HG03575 (cell line): ENCODE measurements around the gene SOCS1.

Experiments
- ATAC-seq: cut with Tn5 transposase; IDR thresholded peaks from one replicate; pipeline ENCODE4 v1.9.1; 2021; ENCODE audit not compliant: unreplicated experiment, insufficient number of reproducible peaks, low FRiP score; ENCODE audit errors: extremely low read depth

Gene SOCS1

GRCh38 chr16:11212798-11213196, 43.2 kb downstream of the SOCS1 start:
- ATAC-seq: no peak

DNA sequence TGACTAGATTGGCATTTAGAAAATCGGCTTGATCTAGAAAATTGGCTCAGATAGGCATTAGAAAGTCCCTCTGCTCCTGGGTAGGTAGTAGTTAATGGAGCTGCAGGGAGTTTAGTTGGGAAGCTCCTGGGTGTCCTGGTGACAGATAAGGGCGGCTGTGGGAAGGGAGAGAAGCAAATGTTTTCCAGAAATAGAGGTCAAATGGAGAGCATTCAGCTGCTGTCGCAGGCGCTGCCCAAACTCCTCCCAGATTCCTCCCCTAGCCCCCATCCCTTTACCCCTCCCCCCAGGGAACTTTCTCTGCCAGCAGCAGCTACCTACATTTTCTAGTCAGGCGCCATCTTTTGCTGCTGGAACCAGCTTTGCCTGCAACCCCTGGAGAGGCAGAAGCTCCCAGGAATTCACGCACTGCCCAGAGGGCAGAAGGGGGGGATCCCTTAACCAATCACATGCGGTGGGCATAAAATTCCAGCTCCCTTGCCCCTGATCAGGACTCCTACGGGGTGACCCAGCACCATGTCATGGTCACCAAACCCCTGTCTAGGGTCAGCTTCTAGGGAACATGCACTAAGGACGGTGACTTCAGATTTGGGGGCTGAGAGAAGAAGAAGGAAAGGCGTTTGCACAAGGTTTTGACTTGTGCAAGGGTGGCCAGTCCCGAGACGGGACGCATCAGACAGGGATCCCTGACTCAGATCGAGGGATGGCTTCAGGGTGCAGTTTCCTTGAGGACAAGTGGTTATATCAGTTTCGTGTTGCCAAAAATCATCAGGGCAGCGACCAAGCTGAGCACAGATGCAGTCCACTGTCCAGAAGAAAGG, 43.8 kb downstream of the SOCS1 start:
- no peak for ATAC-seq

- ATAC-seq: no peak
Observed at GRCh38 chr16:11211061-11211976, 44.7 kb downstream of the SOCS1 start.

DNA sequence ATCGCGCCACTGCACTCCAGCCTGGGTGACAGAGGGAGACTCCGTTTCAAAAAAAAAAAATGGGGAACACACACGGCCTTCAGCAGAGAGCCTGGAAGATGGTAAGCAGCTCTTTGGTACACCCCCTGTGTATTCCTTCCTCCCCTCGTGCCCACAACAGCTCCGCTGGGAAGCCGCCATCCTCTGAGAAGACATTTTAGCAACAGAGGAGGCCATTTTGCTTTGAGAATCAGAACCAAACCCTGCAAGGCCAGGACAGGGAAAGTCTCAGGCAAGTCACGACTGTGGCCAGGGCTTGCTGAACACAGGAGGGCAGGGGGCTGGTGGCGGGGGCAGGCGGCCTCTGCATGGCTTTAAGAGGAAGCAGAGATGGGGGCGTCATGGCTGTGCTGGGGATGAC, 45.7 kb downstream of the SOCS1 start:
- no peak for ATAC-seq

GRCh38 chr16:11208916-11209665, 46.9 kb downstream of the SOCS1 start:
- ATAC-seq: no peak

DNA sequence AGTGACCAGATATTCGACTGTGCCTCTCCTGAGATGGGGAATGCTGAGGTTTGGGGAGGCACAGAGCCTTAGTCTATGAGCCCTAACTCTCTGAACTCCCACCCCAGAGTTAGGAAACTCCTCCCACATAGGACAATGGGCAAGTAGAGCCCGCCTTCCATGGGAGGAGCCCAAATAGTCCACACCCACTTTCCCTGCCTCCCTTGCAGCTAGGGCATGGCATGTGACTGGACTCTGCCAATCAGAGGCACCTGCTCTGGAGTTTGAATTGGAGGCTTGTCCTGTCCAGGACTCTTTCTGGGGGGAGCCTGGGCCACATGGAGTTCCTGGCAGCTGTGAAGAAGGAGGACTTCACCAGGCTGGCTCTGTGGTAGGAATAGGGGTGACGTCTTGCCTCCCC, 48.4 kb downstream of the SOCS1 start:
- ATAC-seq: no peak

- no peak for ATAC-seq
Observed at GRCh38 chr16:11205754-11206581, 50.0 kb downstream of the SOCS1 start.

DNA sequence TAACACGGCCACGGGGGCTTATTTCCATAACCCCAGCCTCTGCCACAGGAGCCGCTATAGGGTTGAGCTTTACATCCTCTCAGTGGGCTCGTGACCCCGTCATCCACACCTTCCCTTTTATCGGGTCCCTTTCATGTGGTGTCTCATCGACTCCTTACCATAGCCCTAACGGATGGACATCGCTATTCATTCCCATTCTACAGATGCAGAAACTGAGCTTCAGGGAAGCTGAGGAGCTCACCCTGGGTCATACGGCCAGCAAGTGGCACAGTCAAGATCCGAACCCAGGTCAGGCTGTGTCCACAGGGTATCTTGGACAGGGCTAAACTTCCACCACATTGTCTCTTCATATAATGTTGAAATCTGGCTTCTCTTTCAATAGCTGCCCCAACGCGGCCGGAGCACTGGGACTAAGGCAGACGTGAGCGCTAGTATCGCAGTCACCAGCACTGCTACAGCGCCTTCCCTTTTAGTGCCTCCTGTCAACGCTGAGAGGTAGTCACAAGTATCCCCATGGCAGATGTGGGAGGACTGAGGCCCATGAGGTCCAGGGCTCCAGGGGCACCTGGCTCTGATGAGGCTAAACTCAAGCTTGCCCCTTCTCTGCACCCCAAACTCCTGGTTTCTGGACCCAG, 50.8 kb downstream of the SOCS1 start:
- no peak for ATAC-seq

- ATAC-seq: no peak
Observed at GRCh38 chr16:11204513-11205047, 51.4 kb downstream of the SOCS1 start.
